BE2C (cell line): Measurements from ENCODE around the gene MCC.

Source experiments
- DNase-seq: peaks from one replicate; pipeline ENCODE4 v3.0.0-alpha.2; 2020
- H3K27me3 ChIP-seq: fragments of 250-450 bp; sonication (Bioruptor Pico); 2 replicates; pipeline ENCODE4 v1.5.1; 2020; ENCODE audit warnings: mild to moderate bottlenecking
- H3K36me3 ChIP-seq: fragments of 250-450 bp; sonication (Bioruptor Pico); 2 replicates; pipeline ENCODE4 v1.5.1; 2020; ENCODE audit warnings: mild to moderate bottlenecking
- H3K4me1 ChIP-seq: fragments of 250-450 bp; sonication (Bioruptor Pico); 2 replicates; pipeline ENCODE4 v1.5.1; 2020
- H3K4me3 ChIP-seq: 2 replicates; pipeline ENCODE4 v1.5.1; 2011; ENCODE audit warnings: low read depth, low read length
- H3K9me3 ChIP-seq: fragments of 250-450 bp; sonication (Bioruptor Pico); 2 replicates; pipeline ENCODE4 v1.5.1; 2020
- CTCF ChIP-seq: IDR thresholded peaks from 2 replicates; pipeline ENCODE4 v1.5.1; 2012; ENCODE audit warnings: mild to moderate bottlenecking, low read depth, low read length

The MCC gene

GRCh38 chr5:113156271-113156877, 331.9 kb downstream of the MCC start:
- DNase-seq = no peak
- no peak overlapping the region for H3K4me3 ChIP-seq
- no peaks in the 10 kb centered on the region for H3K9me3 ChIP-seq
- H3K36me3 ChIP-seq = peaks cover 13% of the 10 kb centered on the region; the same call in 1 of the 2 replicates
- H3K27me3 ChIP-seq = no peaks in the 10 kb centered on the region
- TF ChIP-seq CTCF = no peak
- H3K4me1 ChIP-seq = peaks cover 2% of the 10 kb centered on the region; the same call in 1 of the 2 replicates

GRCh38 chr5:113153512-113154097, 334.6 kb downstream of the MCC start:
- Histone ChIP-seq H3K4me1 (peaks cover 7% of the 10 kb centered on the region), H3K36me3 (peaks cover 19% of the 10 kb centered on the region), H3K9me3 (no peaks in the 10 kb centered on the region), H3K27me3 (no peaks in the 10 kb centered on the region), H3K4me3 (no peak overlapping the region)
- TF ChIP-seq CTCF = no peak
- no peak for DNase-seq

GRCh38 chr5:113152380-113152740, 335.9 kb downstream of the MCC start:
- H3K4me1 ChIP-seq = peaks cover 17% of the 10 kb centered on the region
- TF ChIP-seq CTCF = no peak
- H3K4me3 ChIP-seq = no peak overlapping the region
- DNase-seq = no peak
- H3K27me3 ChIP-seq = no peaks in the 10 kb centered on the region
- no peaks in the 10 kb centered on the region for H3K9me3 ChIP-seq
- peaks cover 19% of the 10 kb centered on the region for H3K36me3 ChIP-seq

GRCh38 chr5:113151641-113152379, 336.4 kb downstream of the MCC start:
- no peak for TF ChIP-seq CTCF

GRCh38 chr5:113150821-113151220, 337.4 kb downstream of the MCC start:
- no peak for TF ChIP-seq CTCF
- peaks cover 22% of the 10 kb centered on the region for H3K36me3 ChIP-seq
- no peaks in the 10 kb centered on the region for H3K27me3 ChIP-seq
- H3K9me3 ChIP-seq = no peaks in the 10 kb centered on the region
- H3K4me3 ChIP-seq = no peak overlapping the region
- no peak for DNase-seq
- peaks cover 29% of the 10 kb centered on the region for H3K4me1 ChIP-seq

More at GRCh38 chr5:113151641-113152379, 336.4 kb downstream of the MCC start:
- Histone ChIP-seq H3K4me1 (peaks cover 23% of the 10 kb centered on the region), H3K36me3 (peaks cover 20% of the 10 kb centered on the region), H3K9me3 (no peaks in the 10 kb centered on the region), H3K27me3 (no peaks in the 10 kb centered on the region), H3K4me3 (no peak overlapping the region)
- no peak for DNase-seq

- H3K9me3 ChIP-seq = no peaks in the 10 kb centered on the region
- TF ChIP-seq CTCF = no peak
- H3K36me3 ChIP-seq = peaks cover 18% of the 10 kb centered on the region
- no peak overlapping the region for H3K4me3 ChIP-seq
- no peak for DNase-seq
- H3K27me3 ChIP-seq = no peaks in the 10 kb centered on the region
- peaks cover 29% of the 10 kb centered on the region for H3K4me1 ChIP-seq
These were observed 338.0 kb downstream of the MCC start for GRCh38 chr5:113150221-113150620.
